Prostate gland (tissue), 2 donors: ENCODE data around the gene MCC.

Experiments
- POLR2A ChIP-seq: fragments of 450-650 bp; IDR thresholded peaks from one replicate; pipeline ENCODE4 v1.6.1; 2016; ENCODE audit warnings: antibody characterized with exemption, mild to moderate bottlenecking
- POLR2AphosphoS5 ChIP-seq: sonication (generic); formaldehyde crosslinking; IDR thresholded peaks from one replicate; pipeline ENCODE4 v1.6.1; 2017; ENCODE audit warnings: antibody characterized with exemption
- TF ChIP-seq, protein P1 (sequence below), 4 experiments: fragments of 200-600 bp in 2 of 4; fragments of 450-650 bp in 2 of 4; sonication (generic) in 2 of 4; IDR thresholded peaks; 1 replicate in 3 of 4; 2 replicates in 1 of 4; pipeline ENCODE4 v1.5.1; 2016 to 2019; ENCODE audit warnings: antibody characterized with exemption in 4 of 4, mild to moderate bottlenecking in 2 of 4, moderate library complexity in 2 of 4

DNA sequence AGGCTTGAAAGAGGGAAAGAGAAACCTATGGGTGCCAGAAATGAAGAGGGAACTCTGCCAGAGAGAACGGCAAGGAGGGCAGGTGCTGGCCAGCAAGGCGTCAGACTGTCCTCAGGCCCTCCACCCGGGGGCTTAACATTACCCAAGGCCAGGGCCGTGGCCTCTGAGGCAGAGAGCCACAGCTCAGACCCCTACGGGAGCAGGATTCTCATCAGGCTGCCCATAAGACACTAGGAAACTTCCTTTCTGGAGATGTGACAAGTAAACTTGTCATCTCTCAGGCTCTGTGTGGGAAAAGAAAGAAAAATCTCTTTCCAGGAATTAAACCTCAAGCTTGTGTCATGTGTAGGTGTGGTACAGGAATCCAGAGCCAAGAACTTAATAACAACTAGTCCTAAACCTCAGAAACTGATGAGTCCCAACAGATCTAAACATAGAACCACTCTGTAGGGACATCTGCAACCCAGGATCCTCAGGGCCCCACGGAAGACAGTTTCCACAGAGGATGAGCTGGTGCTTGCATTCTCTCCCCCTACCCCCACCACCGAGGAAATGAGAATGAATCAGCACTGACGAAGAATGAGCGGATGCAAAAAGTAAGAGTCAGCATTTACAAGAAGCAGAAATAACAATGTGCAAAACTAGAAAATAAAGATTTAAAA is 437.4 kb downstream of the MCC start:
- TF ChIP-seq, protein P1, sequence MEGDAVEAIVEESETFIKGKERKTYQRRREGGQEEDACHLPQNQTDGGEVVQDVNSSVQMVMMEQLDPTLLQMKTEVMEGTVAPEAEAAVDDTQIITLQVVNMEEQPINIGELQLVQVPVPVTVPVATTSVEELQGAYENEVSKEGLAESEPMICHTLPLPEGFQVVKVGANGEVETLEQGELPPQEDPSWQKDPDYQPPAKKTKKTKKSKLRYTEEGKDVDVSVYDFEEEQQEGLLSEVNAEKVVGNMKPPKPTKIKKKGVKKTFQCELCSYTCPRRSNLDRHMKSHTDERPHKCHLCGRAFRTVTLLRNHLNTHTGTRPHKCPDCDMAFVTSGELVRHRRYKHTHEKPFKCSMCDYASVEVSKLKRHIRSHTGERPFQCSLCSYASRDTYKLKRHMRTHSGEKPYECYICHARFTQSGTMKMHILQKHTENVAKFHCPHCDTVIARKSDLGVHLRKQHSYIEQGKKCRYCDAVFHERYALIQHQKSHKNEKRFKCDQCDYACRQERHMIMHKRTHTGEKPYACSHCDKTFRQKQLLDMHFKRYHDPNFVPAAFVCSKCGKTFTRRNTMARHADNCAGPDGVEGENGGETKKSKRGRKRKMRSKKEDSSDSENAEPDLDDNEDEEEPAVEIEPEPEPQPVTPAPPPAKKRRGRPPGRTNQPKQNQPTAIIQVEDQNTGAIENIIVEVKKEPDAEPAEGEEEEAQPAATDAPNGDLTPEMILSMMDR (IDR thresholded peaks at IDR 0.05), result no peak
- TF ChIP-seq POLR2A (no peak), POLR2AphosphoS5 (no peak)
